Measurements from ENCODE around the gene TBC1D22A. TPM values are rescaled to one million over a fixed set of nuclear protein-coding genes. Genes with fewer than 3 reads are reported as not detected.

TBC1D22A gene
- total RNA-seq, 1 donor from 2014 or later = 20.1 TPM

DNA sequence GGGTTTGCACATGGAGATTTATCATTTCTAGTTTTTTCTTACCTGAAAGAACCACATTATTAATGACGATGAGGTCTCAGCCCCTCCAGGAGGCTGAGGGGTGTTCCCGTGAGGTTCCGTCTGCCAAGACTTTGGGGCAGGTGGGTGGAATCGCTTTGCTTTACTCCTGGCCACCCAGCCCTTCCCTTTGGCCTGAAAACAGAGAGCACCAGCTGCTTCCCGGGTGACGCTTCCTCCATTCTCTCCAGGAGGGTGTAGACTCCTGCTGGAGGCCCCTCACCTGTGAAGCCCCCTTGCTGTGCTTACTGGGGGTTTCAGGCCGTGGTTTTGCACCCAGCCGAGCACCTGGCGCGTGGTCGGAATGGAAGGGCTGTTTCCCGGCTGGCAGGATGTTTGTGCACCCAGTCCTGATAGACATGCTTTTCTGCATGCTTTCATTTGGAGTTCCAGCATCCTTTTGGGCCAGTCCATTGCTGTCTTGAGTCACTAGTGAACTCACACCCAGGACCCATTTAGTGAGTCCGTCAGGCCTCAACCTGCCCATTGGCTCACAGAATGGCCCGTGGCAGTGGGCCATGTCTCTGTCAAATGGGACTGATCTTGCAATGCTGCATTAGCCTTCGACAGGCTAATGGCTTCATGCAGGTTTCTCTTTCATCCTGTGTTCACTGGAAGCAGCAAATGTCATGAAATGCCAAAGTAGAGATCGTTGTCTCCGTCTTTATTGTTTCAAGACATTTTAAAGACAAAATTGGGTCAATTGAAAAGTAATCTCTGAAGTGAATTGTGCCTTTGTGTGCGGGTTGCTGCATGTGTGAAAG is 360.8 kb downstream of the TBC1D22A start:
- intact Hi-C loops (cut with DNase I) = no loop called here
- no peak for DNase-seq (ENCODE audit: low spot score)

DNA sequence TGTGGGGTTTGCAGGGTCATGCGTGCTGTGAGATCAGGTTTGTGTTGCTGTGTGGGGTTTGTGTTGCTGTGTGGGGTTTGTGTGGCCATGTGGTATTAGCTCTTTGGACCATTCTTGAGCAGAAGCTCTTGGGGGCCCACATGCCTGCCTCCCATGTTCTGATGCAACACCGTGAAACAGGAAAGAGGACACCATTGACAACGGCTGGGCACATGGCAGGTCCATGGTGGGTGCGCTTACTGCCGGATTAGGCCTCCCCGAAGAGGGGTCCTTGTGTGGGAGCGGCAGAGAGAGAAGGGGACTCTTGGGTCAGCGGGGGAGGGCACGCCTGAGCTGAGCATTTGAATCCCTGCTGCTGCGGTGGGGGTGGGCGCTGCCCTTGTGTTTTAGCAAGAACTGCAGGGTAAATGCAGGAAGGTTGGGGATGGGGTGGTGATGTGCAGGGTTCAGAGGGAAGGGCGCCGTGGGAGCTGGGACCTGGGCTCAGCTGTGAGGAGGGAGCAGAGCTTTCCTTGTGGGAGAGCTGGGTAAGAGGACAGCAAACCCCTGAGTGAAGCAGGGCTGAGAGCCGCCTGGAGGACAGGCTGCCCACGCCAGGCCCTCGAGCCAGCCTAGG is 361.5 kb downstream of the TBC1D22A start:
- no peak for DNase-seq (ENCODE audit: low spot score)
- intact Hi-C loops (cut with DNase I) = no loop called here

DNA sequence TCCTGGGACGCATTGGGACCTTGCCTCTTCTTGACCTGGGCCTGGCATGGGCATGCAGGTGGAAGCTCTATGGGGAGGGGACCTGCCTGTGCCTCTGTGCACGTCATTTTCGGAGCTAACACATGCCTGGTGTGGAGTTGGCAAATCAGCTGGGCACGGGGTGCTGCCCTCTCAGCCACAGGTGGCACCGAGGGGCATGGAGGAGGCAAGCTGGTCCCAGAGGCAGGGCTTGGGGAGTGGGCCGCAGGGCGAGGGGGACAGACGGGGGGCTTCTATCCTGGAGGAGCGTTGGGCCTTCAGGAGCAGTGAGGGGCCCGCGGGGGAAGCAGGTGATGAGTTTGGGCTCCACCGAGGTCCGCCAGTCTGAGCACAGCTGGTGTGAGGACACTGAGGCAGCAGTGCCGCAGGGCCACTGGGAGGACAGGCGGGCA is 362.0 kb downstream of the TBC1D22A start:
- intact Hi-C loops (cut with DNase I) = no loop called here
- DNase-seq (ENCODE audit: low spot score) = no peak

DNA sequence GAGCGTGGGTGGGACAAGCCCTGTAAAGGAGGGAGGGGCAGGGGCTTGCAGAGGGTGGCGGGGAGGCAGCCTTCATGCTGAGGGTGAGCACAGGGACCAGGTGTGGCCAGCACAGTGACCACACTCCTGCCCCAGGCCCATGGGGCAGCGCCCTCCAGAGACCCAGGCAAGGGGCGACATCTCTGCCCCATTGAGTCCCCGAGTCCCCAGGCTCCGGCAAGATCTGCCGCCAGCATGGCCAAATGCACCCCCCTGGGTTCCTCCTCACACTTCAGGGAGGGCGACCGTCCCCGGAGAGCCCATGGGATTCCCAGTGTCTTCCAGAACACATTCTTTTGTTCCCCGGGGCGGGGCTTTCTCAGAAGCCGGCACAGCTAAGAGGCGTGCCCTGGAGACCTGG is 362.5 kb downstream of the TBC1D22A start:
- intact Hi-C loops (cut with DNase I) = no loop called here
- DNase-seq (ENCODE audit: low spot score) = no peak

DNA sequence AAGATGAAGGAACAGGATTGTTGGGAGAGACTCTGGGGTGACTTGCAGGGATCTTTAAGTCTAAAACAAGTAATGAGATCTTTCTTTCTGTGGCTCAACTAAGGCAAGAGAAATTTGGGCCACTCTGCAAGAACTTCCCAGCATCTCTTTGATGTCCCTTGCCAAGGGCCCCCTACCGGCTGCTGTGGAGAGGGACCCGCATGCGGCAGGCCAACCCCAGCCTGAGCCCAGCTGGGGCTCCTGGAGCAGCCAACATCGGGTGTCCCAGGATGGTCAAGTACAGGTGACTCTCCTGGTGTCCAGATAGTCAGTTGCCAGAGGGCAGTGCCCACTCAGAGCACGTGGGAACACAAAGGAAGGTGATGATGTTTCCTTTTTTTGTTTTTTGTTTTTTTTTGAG is 363.2 kb downstream of the TBC1D22A start:
- intact Hi-C loops (cut with DNase I) = no loop called here
- no peak for DNase-seq (ENCODE audit: low spot score)

DNA sequence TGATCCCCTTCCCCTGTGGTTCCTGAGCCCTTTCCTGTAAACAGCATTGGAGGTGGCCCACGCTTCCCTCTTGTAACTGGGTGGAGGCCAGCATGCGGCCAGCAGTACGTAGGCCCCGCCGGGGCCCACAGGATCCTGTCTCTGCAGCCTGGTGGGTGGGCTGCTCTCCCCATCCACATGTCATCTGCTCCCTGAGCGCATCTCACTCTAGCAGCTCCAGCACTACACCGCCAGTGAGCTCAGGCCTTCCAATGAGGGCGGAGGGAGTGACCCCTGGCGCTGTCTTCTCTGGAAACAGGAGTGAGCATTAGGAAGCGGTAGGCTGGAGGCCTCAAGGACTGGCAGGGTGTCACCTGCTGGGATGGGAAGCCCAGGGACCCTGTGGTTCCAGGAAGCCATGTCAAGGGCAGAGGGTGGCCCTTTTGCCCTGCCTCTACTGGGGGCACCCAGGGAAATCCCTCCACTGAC is 363.9 kb downstream of the TBC1D22A start:
- intact Hi-C loops (cut with DNase I) = no loop called here
- DNase-seq (ENCODE audit: low spot score) = no peak

DNA sequence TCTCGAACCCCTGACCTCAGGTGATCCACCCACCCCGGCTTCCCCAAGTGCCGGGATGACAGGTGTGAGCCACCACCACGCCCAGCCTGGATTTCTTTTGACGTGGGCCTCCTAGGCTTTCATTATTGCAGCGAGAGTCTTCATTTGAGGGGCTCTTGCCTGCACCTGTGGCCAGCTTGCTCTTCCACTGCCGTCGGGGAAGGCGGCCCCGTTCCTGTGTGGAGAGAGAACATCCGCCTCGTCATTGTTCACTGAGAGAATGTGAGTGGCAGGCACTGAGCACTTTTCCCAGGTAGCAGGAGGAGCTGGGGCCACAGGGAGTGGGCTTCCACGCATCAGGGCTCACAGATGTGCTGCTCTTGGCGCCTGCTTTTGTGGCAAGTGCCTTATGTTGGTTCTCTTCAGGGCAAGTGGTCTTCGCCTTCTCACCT is 365.0 kb downstream of the TBC1D22A start:
- intact Hi-C loops (cut with DNase I) = no loop called here
- no peak for DNase-seq (ENCODE audit: low spot score)

DNA sequence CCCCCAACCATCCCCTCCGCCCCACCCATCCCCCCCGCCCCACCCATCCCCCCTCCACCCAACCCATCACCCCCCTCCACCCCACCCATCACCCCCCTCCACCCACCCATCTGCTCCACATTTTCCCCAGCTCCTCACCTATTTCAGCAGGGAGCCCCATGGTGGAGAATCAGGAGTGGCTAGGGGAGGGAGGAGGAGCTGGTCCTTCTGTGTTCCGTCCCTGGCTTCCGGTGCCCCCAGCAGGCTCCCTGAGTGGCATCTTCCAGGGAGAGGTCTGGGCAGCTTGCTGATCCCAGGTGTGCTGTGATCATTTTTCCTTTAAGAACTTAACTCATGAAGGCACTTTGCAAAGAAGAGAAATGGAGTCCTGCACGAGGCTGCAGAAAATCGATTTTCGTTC is 365.8 kb downstream of the TBC1D22A start:
- intact Hi-C loops (cut with DNase I) = no loop called here

DNA sequence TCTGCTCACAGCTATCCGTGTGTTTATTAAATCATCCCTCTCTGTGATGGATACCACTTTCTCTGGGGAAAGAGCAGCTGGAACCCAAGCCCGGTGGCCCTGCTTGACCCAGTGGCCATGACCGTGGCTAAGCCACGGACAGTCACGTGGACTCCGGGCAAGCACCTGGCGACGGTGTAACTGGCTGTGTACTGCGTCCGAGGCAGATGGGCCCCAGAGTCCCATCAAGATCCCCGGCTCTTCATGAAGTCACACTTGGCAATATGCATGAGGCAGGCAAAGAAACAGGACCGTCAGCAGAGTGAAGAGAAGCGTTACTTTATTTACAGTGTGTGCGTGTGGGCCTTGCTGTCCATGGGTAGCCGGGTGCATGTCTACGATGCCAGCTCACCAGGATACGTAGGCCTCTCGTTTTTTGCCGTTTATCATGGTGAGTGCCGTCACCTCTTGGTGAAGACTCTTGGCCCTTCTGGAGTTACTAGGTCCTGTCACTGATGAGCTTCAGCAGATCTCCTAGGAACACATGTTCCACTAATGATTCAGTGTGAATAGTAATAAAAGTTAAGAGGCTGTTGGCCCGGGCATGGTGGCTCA is 366.3 kb downstream of the TBC1D22A start:
- no peak for DNase-seq (ENCODE audit: low spot score)
- intact Hi-C loops (cut with DNase I) = no loop called here

More for the DNA sequence above, 365.8 kb downstream of the TBC1D22A start:
- DNase-seq (ENCODE audit: low spot score) = no peak

DNA sequence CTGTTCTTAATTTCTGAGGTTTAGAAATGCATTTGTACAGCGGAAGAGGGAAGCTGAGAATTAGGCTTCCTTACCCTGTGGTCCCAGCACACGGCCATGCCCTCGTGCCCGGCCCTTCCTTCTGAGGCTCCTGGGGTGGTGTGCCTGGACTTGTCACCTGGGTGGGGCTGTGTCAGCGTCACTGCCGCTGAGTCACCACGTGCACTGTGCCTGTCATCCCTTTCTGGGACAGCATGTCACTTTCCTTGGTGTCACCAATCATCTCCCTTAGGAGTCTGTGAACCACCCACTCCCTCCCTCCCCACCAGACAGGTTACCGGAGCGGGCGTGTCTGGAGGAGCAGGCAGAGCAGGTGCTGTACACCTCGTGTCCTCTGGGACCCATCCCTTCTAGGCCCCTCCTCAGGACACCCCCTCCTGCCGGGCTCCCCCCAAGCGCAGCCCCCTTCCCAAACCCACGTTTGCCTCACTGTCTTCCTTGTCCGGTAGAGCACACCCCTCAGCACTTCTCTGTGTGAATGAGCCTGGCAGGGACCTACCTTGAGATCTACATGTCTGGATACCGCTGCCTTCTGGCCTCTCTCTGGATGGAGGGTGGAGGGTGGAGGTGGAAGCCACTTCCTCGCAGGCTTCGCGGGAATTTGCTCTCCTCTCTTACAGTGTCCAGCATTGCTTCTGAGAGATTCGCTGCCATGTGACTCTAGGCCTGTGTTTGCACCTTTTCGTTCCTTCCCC is 367.6 kb downstream of the TBC1D22A start:
- intact Hi-C loops (cut with DNase I) = no loop called here
- DNase-seq (ENCODE audit: low spot score) = no peak

DNA sequence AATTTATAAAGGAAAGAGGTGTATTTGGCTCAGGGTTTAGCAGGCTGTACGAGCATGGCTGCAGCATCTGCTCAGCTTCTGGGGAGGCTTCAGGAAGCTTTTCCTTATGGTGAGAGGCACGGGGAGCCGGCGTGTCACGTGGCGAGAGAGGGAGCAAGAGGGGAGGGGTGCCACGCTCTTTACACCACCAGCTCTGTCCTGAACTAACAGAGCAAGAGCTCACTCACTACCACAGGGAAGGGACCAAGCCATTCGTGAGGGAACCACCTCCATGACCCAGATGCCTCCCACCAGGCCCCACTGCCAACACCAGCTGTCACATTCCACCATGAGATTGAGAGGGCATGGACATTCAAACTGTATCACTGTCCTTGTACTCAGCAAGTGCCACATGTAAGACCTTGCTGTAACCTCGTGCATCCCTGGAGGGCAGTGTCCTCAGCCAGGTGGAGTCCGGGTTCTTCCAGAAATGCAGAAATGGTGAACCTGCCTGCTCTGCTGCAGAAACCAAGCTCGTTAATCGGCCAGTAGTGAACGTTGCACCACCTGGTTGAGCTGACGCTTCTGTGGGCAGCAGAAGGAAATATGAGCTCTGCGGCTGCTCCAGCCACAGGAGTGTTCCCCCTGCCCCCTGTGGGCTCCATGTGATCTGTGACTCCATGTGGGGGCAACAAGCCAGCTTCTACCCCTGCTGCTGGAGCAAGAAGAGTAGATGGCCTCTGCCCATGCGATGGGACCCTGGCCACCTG is 368.6 kb downstream of the TBC1D22A start:
- no peak for DNase-seq (ENCODE audit: low spot score)
- intact Hi-C loops (cut with DNase I) = no loop called here

DNA sequence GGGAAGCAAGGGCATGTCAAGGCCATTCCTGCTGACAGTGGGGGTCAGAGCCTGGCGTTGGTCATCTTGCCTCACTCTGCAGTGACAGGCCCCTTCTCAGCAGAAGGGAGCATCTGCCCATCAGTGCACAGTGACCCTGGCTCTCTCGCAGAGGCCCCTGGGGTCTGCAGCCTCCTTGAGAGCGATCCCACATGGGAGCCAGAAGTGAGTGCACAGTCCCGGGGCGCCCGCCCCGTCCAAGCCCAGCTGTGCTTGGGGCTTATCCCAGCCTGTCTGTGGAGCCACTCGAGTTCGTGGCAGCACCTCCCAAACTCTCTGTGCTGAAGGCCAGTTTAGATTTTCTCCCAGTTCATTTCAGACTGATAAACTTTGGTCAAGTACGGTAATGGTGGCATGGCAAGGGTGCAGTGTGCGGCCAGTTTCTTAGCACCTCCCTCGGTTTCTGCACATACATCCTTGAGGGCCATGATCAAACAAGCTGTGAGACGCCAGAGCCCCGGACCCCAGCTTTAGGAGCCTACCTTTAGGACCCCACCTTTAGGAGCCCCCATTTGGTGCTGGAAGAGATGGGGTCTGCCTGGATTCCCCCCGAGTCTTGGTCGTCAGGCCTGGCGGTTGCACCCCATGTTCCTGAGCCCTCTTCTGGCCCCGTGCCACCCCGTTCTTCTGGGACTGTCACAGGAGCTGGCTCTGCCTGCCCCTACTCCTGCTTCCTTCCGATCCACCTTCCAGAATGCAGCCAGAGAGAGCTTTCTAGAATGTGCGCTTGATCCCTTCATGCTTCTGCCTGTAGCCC is 369.4 kb downstream of the TBC1D22A start:
- intact Hi-C loops (cut with DNase I) = no loop called here
- no peak for DNase-seq (ENCODE audit: low spot score)

DNA sequence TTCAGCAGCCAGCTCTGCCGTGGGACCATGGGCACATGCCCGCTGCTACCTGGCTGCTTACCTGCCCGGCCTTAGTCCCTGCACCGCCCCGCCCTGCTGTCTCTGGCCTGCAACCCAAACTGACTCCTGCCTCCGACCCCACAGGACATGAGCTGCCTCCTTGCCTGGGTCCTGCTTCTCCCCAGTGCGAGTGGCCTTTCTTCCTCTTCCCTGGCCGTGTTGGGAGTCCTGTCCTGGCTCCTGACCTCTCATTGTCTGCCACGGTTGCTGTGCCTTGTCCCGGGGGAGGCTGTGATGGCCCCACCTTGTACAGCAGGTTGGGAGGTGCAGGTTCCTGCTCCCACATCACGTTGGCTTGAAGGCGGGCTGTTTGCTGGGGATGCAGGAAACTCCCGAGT is 370.0 kb downstream of the TBC1D22A start:
- no peak for DNase-seq (ENCODE audit: low spot score)
- intact Hi-C loops (cut with DNase I) = no loop called here

DNA sequence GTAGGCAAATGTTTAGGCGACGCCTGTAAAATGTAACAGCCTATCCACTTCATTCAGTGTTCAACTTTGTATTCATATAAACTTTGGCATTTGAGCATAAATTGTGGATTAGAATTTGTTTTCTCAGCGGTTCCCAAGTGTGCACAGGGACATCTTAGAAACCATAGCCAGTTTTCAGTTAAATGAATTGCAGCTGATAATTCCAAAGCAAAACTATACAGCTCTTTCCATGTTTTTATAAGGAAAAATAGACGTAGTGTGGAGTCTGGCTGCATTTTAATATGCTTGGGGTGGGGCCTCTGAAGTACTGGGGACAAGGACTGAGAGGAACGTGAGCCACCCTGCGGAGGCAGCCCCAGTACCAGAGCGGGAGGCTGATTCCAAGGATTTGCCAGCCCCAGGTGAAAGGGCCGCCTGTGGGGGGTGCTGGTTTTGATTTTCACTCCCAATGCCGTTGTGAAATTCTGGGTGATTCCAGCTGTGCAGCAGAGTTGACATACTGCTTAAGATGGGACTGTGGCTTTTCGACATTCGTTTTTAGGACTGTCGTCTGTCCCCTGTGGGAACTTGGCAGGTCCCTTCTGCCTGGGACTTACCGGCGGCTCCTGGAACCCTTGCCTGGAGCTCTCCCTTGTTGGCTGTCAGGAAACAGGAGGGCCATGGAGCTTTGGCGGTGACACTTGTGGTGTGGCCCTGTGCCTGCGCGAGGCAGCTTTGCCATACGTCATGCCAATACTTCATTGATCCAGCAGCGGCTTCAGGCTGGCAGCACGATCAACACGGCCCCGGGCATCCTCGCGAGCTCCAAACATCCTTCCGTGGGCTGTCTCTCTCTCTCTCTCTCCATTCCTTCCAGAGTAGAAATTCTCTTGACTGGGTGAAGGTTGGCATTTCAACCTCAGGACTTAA is 370.9 kb downstream of the TBC1D22A start:
- intact Hi-C loops (cut with DNase I) = no loop called here
- no peak for DNase-seq (ENCODE audit: low spot score)

DNA sequence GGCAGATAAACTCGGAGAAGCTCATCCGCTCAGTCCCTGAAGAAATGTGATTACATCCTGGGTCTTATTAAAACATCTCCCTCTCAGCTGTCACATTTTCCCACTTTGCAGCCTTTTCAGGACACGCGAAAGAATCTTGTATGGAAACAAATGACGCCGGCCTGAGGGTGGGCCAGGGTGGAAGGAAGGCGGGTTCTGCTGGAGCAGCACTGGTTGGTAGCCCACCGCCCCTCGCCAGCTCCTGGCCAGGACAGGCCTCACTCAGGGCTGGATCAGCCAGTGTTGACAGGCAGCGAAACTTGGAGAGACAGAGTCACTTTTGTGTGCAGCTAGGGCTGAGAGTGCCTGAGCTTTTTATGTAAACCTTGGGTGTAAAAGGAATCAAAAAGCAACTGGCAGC is 371.8 kb downstream of the TBC1D22A start:
- no peak for DNase-seq (ENCODE audit: low spot score)

DNA sequence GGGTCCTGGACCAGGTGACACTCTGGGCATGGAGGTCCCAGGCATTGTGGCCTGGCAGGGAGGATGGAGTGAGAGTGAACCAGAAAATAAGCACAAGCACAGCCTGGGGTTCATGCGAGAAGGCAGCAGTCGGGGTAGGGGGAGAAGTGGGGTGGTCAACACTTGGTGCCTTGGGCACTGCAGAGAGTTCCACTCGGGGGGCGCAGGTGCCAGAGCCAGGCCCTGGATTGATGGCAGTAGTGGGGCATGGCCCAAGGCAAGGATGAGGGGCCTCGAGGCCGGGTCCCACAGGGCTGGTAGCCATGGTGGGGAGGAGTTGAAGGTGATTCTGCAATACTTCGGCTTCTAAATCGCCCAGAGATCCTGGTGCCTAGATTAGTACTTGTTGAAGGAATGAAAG is 372.9 kb downstream of the TBC1D22A start:
- intact Hi-C loops (cut with DNase I) = no loop called here
- no peak for DNase-seq (ENCODE audit: low spot score)

More for the DNA sequence above, 371.8 kb downstream of the TBC1D22A start:
- intact Hi-C loops (cut with DNase I) = no loop called here

DNA sequence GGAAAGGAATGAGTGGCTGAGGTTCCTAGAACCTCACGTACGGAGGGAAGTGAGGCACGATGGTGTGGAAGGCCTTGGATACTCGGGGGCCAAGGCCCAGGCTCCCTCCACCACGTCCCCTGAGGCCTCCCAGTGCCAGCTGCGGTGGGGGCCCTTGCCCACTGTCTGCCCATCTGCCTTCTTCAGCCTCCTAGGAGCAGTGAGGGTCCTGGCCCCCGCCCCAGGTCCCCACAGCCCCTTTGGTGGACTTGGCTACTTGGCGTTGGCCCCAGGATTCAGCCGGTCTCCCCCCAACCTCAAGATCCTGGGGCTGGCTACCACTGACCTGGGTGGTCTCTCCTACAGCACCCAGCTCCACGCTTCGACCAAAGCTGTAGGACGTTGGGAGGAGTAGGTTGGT is 373.6 kb downstream of the TBC1D22A start:
- no peak for DNase-seq (ENCODE audit: low spot score)
- intact Hi-C loops (cut with DNase I) = no loop called here

DNA sequence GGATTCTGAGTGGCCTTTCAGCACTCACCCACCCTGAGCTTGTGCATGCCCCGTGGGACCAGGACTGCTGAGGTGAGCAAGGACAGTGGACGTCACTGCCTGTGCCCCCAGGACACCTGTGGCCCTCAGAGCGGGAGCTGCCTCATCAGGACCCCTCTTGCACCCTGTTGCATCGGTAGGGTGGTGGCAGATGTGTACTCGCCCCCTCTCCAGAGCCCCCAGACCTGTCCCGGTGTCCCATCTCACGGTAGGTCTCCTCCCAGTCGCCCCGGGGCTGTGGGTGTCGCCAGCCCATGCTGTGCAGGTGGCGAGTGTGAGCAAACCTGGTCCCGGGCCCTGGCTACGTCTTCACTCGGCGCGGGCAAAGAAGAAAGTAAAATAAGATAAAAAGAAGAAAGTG is 374.2 kb downstream of the TBC1D22A start:
- DNase-seq (ENCODE audit: low spot score) = no peak
- intact Hi-C loops (cut with DNase I) = no loop called here
